HG03439 (cell line): ENCODE data around the gene HCN4.

Experiments
- ATAC-seq: cut with Tn5 transposase; IDR thresholded peaks from one replicate; pipeline ENCODE4 v1.9.1; 2021; ENCODE audit warnings: mild to moderate bottlenecking, moderate library complexity; ENCODE audit not compliant: unreplicated experiment

The HCN4 gene

DNA sequence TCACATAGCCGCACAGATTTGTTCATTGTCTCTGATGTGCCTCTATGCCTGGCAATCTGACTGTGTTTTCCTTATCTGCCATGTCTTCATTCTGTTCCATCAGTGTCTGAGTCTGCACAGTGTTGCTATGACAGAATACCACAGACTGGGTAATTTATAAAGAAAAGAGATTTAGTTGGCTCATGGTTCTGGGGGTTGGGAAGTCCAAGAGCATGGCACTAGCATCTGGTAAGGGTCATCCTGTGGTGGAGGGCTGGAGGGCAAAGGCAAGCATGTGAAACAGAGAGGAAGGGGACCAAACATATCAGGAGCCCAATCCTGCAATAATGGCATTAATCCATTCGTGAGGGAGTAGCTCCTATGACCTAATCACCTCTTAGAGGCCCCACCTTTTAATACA is 11.9 kb upstream of the HCN4 start:
- ATAC-seq: no peak

DNA sequence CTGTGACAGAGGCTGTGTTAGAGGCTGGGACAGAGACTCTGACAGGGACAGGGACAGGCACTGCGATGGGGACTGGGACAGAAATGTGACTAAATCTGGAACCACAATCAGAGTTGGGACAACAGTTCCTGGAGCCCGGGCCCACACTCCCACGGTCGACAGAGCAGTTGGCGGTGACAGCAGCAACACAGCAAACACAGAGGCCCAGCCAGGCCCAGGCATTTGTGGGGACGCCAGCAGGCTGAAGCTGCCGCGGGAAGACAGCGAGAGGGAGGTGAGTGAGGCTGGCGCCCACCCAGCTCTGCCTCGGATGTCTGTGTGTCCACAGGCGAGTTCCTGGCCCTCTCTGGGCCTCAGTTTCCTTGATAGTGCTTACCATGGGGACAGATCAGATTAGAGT is 9.3 kb upstream of the HCN4 start:
- no peak for ATAC-seq

DNA sequence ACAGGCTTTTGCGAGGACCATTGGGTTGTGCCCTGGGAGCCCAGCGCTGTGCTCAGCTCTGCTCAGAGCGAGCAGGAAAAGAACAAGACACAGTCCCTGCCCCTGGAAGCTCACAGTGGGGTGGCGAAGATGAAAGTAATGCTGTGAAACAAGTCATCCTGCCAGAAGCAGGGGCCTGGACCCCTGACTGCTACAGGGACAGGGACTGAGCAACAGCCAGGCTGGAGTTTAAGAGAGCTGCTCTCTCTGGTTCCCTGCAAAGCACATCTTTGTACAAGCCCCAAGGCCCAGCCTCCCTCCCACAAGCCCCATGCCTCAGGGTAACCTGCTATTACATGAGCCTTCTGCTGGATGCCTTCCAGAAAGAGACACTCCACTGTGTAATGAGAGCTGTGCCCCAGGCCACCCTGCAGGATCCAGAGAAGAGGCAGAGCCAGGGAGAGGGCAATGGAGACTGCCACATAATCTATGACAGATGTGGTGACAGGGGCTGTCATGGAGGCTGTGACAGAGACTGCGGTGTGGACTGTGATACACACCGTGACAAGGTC is 7.1 kb upstream of the HCN4 start:
- ATAC-seq: no peak

DNA sequence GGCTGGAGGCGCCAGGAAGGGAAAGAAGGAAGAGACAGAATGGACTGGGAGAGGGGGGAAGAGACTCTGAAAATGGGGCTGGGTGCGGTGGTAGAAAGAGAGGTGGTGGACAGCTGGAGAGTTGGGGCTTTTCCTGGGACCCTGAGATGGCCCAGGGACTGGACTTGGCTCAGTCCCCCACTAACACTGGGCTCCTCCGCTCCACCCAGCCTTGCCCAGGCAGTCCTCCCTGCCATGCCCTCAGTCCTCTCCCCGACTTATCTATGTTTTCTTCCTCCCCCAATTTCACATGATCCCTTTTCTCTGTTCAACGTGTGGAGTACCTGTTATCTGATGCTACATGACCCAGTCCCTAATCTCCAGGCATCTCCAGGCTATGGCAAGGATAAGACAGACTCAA is 6.3 kb upstream of the HCN4 start:
- ATAC-seq: no peak

DNA sequence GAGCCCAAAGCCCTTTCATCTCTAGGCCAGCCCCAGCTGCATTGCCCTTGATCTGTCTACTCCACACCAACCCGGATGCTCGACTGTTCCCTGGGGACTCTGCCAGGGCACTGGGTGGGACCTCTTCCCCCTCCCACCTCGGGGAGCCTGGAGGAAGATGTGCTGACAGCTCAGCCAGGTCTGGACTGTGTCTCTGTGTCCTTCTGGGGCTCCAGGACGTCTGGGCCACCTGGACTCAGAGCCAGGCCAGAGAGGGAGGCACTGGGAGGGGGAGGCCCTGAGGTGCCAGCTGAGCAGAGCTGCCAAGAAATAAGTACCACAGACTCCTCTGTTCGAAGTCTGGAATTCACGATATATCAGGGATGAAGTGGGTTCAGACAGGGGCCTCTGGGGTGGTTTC is 5.8 kb upstream of the HCN4 start:
- no peak for ATAC-seq

DNA sequence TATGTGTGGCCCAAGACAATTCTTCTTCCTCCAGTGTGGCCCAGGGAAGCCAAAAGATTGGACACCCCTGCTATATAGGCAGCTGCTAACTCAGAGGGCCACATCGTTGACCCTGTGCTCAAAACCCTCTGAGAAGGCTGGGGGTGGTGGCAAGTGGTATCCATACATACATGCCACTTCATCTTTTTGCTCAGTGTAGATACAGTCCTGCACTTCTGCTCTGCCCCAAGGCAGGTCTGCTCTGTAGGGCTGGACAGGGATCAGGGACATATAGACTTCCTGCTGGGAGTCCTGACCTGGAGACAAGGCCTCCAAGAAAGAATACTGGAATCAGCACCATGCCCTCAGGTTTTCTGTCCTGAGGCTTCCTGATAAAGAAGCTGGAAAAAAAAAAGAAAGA is 4.5 kb upstream of the HCN4 start:
- ATAC-seq: no peak

DNA sequence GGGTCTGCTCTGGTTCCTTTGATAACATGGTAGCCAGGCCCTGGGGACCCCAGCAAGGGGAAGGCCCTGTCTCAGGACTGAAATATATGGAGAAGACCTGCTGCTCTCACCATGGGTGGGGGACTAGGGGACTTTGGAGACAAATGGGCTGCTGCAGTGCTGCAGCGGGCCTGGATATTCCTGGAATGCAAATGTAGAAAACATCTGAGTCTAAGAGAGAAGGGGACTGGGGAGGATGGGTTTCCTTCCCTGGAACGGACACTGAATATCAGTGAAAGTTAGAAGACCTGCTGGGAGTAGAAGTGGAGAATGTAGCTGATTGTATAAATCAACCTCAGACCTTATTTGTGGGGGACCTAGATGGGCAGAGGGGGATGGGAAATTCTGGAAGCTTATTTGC is 3.1 kb upstream of the HCN4 start:
- no peak for ATAC-seq

DNA sequence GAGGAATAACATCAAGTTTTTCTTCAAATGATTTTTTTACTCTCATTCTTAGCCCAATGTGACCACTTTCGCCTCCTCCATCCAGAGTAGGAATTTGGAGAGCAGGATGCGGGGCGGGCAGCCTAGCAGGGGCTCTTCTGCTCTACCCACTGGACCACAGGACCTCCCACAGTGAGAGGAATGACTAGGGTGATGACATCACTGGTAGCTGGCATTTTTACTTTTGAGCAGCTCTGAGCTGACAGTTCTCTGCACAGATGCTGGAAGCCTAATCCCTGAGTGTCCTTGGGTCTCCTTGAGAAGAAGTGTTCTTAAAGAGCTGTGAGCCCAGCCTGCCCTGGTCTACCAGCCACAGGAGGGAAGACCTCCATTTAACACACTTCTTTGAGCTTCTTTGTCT is 1.4 kb upstream of the HCN4 start:
- no peak for ATAC-seq

DNA sequence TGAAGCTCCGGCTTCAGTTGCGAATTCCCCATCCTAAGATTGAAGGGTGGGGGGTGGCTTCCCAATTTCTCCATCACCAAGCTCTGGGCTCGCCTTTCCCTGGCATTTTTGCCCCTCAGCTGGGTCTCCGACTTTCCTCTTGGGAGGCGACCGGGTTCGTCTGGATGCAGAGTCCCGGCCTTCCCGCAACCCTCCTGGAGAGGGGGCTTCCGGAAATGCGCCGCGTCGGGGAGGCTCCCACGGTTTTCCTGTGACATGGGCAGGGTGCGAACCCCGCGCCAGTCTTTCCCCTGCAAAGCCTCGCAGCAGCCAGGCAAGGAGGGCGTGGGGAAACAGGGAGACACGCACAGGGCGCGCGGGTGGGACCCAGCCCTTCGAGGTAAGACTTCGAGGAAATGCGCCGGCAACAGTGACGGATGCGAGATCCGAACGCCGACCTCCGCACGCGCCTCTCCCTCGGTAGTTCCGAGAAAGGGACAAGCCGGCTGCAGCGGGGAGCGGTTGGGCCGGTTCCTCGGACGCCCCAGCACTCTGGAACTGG is 466 bp upstream of the HCN4 start:
- ATAC-seq: no peak

DNA sequence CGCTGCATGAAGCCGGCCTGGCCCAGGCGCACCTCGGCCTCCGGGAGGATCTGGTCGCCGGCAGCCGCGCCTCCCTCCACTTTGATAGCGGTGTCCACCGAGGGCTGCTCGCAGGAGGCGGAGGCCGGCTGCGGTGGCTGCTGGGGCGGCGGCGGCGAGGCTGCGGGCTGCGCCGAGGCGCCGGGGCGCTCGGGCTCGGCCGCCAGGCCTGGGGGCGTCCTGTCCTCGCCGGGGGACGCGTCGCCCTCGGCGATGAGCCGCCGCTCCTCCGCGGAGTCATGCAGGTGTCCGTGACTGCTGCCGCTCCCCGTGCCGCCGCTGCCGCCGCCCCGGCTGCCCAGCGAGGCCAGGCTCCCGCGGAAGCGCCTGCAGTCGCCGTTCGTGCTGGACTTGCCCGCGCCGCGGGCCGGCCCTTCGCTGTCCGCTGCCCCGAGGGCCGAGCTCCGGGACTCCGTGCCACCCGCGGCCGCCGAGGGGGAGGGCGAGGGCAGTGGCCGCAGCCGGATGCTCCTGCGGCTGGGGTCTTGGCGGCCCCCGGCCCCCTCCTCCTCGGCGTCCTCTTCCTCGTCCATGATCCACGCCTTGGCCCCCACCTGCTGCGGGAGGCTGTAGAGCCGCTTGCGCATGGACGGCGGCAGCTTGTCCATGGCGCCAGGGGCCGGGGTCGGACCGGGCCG is 996 bp downstream of the HCN4 start:
- ATAC-seq: no peak

DNA sequence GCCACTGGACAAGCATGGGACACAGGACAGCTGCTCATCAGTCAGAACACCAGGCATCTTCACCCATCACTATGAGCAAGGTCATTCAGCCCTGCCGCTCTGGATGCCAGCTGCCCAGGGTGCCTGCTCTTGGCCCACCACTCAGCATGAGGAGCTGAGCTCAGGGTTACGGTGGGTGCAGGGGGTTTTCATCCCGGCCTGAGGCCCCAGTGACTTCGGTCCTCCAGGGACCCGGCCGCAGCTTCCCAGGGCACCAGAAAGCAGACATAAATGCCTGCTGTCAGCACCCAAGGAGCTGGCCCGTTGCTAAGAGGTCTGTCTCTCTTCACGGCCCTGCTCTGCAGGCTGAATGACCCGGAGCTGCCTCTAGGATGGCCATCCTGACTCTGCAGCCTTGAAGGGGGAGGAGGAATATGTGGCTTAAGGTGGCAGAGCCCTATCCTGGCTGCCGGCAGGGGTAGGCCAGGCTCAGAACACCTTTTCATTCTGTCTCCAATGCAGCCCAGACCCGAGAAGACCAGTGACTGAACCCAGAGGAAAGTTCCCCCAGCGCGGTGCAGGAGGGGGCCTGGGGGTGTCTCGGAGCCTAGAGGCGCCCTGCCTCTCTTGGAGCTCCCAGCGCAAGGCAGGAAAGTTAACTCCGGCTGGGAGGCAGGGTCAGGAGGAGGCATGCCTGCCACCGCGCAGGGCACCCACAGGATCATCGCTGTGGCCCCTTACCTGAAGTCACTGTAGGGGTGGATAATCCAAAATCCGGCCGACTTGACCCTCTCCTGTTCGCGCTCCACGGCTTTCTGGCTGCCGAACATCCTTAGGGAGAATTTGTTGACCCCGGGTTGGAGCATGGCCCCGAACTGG is 1.8 kb downstream of the HCN4 start:
- ATAC-seq: no peak

DNA sequence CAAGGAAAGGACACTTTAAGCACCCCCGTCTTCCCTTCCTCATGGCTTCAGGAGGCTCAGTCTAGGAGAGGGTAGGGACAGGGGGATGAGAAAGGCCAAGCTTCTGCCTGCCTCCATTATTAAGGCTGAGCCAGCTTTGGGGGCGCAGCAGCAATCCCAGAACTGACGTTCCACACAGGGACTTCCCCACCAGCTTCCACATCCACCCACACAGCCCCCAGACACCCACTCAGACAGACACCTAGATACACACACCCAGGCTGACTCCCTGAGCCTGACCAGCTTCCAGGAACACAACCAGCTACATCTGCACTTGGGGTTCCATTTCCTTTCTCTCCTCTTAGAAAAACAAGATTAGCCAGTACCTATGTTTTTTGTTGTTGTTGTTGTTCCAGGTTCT is 4.7 kb downstream of the HCN4 start:
- ATAC-seq: no peak

DNA sequence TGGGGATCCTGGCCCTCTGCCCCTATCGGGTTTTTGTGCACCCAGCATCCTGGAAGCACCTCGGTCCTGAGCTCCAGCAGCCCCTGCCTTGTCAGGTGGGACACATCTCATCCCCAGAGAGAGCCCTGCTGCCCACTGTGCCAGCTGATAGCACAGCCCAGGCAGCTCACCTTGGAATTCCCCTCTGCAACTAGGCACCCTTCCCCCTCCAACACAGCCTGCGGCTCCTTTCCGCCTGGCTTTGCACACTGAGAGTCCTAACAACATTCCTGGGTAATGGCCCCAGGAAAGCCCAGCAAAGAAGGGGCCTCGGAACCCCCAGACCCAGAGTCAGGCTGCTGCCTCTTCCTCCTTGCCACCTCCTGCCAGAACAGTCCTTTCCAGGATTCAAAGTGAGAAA is 5.9 kb downstream of the HCN4 start:
- ATAC-seq: no peak

DNA sequence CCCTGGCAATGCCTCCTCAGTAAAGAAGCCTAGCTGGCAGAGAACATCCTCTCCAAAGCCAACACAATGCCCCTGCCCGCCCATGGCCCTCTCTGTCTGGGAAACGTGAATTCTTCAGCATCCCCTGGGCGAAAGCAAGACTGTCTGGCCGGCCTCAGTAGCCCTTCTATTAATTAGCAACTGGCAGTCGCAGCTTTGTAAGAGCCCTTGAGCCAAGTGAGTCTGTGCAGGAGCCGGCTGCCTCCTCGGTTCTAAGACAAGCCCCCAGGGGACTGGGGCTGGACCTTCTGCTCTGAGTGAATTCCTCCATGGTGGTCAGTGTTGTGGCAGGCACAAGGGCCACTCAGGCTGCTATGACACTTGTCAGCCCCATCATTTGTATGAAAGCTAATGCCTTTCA is 7.4 kb downstream of the HCN4 start:
- ATAC-seq: no peak

DNA sequence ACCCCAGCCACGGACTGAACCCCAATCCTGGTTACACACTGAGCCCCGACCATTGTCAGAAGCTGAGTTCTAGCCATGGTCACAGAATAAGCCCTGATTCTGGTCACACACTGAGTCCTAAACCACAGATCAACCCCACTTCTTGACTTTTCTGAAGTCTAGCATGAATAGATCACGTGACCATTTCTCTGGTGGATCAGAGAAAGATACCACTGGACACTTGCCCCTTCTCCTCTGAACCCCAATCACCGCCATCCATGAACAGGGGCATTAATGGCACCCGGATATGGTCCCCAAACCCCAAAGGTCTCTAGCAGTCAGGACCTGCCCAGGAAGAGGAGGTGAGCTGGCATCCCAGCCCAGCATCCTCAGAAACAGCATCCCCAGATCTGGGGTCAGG is 9.1 kb downstream of the HCN4 start:
- no peak for ATAC-seq

DNA sequence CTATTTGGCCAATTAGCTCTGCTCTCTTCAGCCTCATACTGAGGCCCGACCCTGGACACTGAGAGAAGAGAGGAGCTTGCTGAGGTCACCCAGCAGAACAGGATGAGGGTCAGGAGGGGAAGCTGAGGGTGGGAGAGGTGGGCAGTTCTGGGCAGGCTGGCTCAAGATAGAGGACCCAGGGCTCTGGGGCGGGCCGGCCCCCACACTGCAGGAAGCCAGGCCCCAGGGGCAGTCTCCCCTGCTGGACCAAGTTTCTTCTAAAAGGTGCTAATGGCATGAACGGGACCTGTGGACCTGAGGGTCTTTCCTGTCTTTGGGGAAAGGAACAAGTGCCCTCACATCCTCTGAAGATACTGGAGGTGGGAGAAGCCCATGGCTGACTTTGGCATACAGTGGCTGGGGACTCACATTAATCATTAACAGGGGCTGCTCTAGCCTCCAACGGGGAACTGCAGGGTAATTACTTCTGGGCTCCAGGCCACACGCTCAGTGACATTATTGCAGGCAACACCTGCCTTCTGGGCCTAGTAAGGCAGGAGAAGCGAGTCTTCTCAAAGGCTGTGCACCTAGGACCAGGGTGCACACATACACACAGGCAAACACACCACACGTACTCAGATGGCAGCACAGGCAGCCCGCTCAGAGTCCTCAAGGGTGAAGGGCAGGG is 10.6 kb downstream of the HCN4 start:
- no peak for ATAC-seq

DNA sequence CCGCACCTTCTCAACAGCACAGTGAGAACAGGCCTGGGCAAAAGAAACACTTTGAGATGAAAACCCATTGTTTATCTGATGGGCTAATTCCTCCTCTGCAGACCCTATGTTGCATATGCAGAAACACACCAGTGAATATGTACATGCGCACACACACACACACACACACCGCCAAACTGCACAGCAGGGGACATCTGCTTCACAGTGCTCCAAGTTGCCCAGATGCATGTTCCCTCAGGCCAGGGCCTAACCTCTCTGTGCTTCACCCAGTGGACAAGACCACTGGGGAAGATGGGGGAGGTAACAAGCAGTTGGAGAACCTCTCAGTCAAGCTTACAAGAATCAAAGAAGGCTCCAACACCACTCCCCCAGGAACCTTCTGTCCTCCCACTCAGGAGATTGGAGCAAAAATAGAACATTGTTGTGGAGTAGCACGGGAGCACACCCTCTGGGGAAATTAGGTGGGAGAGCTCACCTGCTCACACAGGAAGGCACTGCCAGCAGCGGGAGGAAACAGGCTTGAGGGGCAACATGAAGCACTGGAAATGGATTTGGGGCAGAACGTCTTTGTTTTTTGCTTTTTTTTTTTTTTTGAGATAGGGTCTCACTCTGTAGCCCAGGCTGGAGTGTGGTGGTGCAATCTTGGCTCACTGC is 13.0 kb downstream of the HCN4 start:
- ATAC-seq: no peak

DNA sequence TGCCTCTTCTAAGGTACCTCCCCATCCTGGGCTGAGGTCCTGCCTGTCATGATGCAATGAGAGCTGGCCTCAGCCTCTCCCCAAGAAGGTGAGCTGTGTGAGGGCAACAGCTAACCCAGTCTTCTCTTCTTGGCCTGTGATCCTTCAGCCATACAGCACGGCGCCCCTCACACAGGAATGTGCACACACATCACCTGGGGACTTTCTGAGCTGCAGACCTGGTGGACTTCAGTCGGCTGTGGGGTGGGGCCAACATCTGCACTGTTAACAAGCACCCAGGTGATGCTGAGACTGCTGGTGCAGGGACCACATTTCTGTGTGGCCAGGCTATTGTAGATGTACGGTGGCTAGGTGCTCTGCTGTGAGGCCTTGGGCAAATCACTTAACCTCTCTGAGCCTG is 14.5 kb downstream of the HCN4 start:
- no peak for ATAC-seq

DNA sequence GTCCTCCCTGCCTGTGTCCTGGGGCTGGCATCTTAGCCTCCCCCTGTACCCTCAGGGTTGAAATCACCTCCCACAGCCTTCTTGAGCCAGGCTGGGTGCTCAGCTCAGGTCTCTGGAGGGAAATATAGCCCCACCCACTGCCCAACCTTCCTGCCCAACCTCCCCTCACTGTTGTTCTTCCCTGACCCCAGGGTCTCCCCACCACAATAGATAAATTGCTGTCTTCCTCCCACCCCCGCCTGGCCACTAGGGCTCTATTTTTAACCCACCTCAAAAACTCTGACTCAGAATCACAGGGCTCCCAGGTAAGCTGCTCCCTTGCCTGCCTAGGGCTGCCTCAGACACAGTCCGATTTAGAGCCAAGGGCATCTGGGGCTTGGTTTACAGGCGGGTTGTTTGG is 15.0 kb downstream of the HCN4 start:
- no peak for ATAC-seq

DNA sequence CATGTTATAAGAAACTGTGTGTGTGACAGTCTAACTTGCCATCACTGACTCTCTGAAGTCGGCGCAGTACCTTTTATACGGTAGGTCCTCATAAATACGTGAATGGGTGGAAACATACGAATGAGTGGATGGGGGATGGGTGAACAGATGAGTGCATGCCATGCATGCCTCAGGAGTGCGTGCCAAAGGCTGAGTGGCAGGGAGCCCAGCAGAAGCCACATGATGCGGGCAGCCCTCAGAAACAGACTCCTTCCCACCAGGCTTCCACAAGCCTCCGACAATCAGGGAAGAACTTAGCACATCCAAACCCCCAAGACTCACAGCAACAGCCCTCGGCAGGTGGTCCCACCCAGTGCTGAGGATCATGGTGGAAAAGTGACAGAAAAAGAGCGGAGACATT is 16.7 kb downstream of the HCN4 start:
- ATAC-seq: no peak

DNA sequence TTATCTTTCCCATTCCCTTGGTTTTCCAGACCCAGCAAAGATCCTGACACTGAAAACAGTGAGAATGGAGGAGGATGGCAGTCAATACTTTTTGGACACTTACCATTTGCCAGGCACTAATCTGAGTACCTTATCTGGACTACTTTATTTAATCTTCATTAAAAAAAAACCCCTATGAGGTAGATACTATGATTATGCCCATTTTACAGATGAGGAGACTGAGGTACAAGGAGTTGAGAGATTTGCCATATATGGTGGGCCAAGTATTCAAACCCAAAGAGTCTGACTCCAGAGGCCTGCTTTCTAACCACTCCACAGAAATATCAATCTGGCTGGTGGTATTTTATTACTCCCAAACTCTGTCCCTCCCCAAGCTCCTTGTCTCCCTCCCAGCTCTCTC is 19.6 kb downstream of the HCN4 start:
- ATAC-seq: no peak
